Tibial artery (tissue), 4 donors: ENCODE data around the gene DGCR6L.
A peak's percentile ranks its signal among the peaks of the same experiment; 100 is the strongest.

Experiments used
- DNase-seq, 2 donors: peaks; one replicate each; pipeline ENCODE4 v3.0.0-alpha.2; 2019
- H3K27ac ChIP-seq, 2 donors: fragments of 200-600 bp; sonication (generic) in 1 of 2; 1 replicate in 1 of 2; 2 replicates in 1 of 2; pipeline ENCODE4 v1.5.1; 2018 to 2019; ENCODE audit warnings: mild to moderate bottlenecking in 1 of 2
- H3K27me3 ChIP-seq, 2 donors: fragments of 200-600 bp; sonication (generic) in 1 of 2; one replicate each; pipeline versions ENCODE4 v1.5.1 to v1.6.0; 2016 to 2019
- H3K36me3 ChIP-seq, 3 donors: fragments of 200-600 bp; sonication (generic) in 2 of 3; one replicate each; pipeline ENCODE4 v1.5.1; 2016 to 2019; ENCODE audit warnings: mild to moderate bottlenecking in 2 of 3
- H3K4me1 ChIP-seq, 4 donors: fragments of 200-600 bp; sonication (generic) in 2 of 4; 1 replicate in 3 of 4; 2 replicates in 1 of 4; pipeline ENCODE4 v1.5.1; 2016 to 2019
- H3K4me3 ChIP-seq, 2 donors: fragments of 200-600 bp; sonication (generic) in 1 of 2; 1 replicate in 1 of 2; 2 replicates in 1 of 2; pipeline ENCODE4 v1.5.1; 2018 to 2019; ENCODE audit warnings: mild to moderate bottlenecking in 2 of 2
- H3K9me3 ChIP-seq, 3 donors: fragments of 200-600 bp; sonication (generic) in 1 of 3; one replicate each; pipeline ENCODE4 v1.5.1; 2016 to 2019
- CTCF ChIP-seq, 2 experiments: fragments of 200-600 bp in 1 of 2; fragments of 450-650 bp in 1 of 2; IDR thresholded peaks; one replicate each; pipeline ENCODE4 v1.5.1; 2017 to 2019; ENCODE audit warnings: antibody characterized with exemption in 2 of 2, mild to moderate bottlenecking in 1 of 2, moderate library complexity in 1 of 2
- intact Hi-C: fragments of 100-400 bp; cut with DNase I; formaldehyde crosslinking; loops from one replicate; pipeline ENCODE4 v1.15.0; 2023; ENCODE audit warnings: low total_unique reads

DGCR6L gene

GRCh38 chr22:20302438-20303228, 17.2 kb downstream of the DGCR6L start:
- H3K27me3 ChIP-seq = peaks cover 0 to 40% of the 10 kb centered on the region in 2 donors
- no peaks in the 10 kb centered on the region for H3K9me3 ChIP-seq
- no peak overlapping the region for H3K4me3 ChIP-seq
- H3K4me1 ChIP-seq = peaks cover 0 to 20% (median 18%) of the 10 kb centered on the region in 4 donors
- no peak for TF ChIP-seq CTCF (IDR thresholded peaks at IDR 0.05)
- H3K36me3 ChIP-seq = no peaks in the 10 kb centered on the region
- intact Hi-C loops = no loop called here
- DNase-seq = no peak
- H3K27ac ChIP-seq = no peak overlapping the region

- H3K9me3 ChIP-seq = no peaks in the 10 kb centered on the region
- DNase-seq = no peak
- intact Hi-C loops = no loop called here
- H3K27me3 ChIP-seq = peaks cover 0 to 26% of the 10 kb centered on the region in 2 donors
- no peak overlapping the region for H3K27ac ChIP-seq
- peak overlapping the region; percentile 54 to 64 for H3K4me3 ChIP-seq
- no peak for TF ChIP-seq CTCF (IDR thresholded peaks at IDR 0.05)
- H3K4me1 ChIP-seq = peaks cover 0 to 20% (median 18%) of the 10 kb centered on the region in 4 donors
- no peaks in the 10 kb centered on the region for H3K36me3 ChIP-seq
Measured at GRCh38 chr22:20299746-20300136, 20.1 kb downstream of the DGCR6L start.

GRCh38 chr22:20298803-20299745, 20.8 kb downstream of the DGCR6L start:
- peak; percentile 70 to 88 for DNase-seq
- Histone ChIP-seq H3K4me3 (peak overlapping the region; percentile 54 to 64), H3K27ac (peak overlapping the region in 1 of 2 donors; percentile 56), H3K36me3 (no peaks in the 10 kb centered on the region), H3K27me3 (peaks cover 0 to 24% of the 10 kb centered on the region in 2 donors), H3K9me3 (no peaks in the 10 kb centered on the region), H3K4me1 (peaks cover 0 to 20% (median 18%) of the 10 kb centered on the region in 4 donors)
- TF ChIP-seq CTCF (IDR thresholded peaks at IDR 0.05) = no peak
- intact Hi-C loops = no loop called here

- H3K36me3 ChIP-seq = no peaks in the 10 kb centered on the region
- H3K4me3 ChIP-seq = peak overlapping the region in 1 of 2 donors; percentile 64
- H3K9me3 ChIP-seq = no peaks in the 10 kb centered on the region
- intact Hi-C loops = no loop called here
- no peak for TF ChIP-seq CTCF (IDR thresholded peaks at IDR 0.05)
- H3K4me1 ChIP-seq = peaks cover 0 to 20% (median 18%) of the 10 kb centered on the region in 4 donors
- peaks cover 0 to 17% of the 10 kb centered on the region in 2 donors for H3K27me3 ChIP-seq
- peak overlapping the region in 1 of 2 donors; percentile 56 for H3K27ac ChIP-seq
- DNase-seq = no peak
Measured at GRCh38 chr22:20298110-20298802, 21.6 kb downstream of the DGCR6L start.

- TF ChIP-seq CTCF (IDR thresholded peaks at IDR 0.05) = no peak
- Histone ChIP-seq H3K36me3 (no peaks in the 10 kb centered on the region), H3K27me3 (peaks cover 0 to 10% of the 10 kb centered on the region in 2 donors), H3K9me3 (no peaks in the 10 kb centered on the region), H3K4me3 (no peak overlapping the region), H3K27ac (no peak overlapping the region), H3K4me1 (peaks cover 0 to 20% (median 18%) of the 10 kb centered on the region in 4 donors)
- no peak for DNase-seq
- intact Hi-C loops = no loop called here
Measured at GRCh38 chr22:20297414-20298109, 22.3 kb downstream of the DGCR6L start.
